Measurements from ENCODE around the gene CES4A. TPM values are rescaled to one million over a fixed set of nuclear protein-coding genes. Genes with fewer than 3 reads are reported as not detected.

Gene CES4A
- total and polyA plus RNA-seq, 2 of the 13 experiments (the other 11 are each of a cell fraction or from before 2014, with no cell fraction given): 0.09 to 0.17 TPM

GRCh38 chr16:67017810-67018488 lies 29.6 kb downstream of the CES4A start (continued):
- TF ChIP-seq ZMYM4 (CRISPR knock-in tag; IDR thresholded peaks at IDR 0.05): peak; percentile 97
- TF ChIP-seq BCLAF1 (IDR thresholded peaks at IDR 0.05): no peak
- no peak for TF ChIP-seq POLR2AphosphoS5 (IDR thresholded peaks at IDR 0.05; ENCODE audit: low read depth, low read length)
- TF ChIP-seq JUNB (CRISPR knock-in tag; IDR thresholded peaks at IDR 0.05; ENCODE audit: borderline replicate concordance): no peak
- no peak for TF ChIP-seq CREBL2 (CRISPR knock-in tag; IDR thresholded peaks at IDR 0.05; ENCODE audit: borderline replicate concordance)
- TF ChIP-seq ZSCAN31 (CRISPR knock-in tag; IDR thresholded peaks at IDR 0.05; ENCODE audit: low read depth): peak; percentile 70; the same call in 1 of the 2 replicates
- no peak for TF ChIP-seq HMG20B (CRISPR knock-in tag; conservative IDR thresholded peaks at IDR 0.05)
- TF ChIP-seq ARHGAP35 (CRISPR knock-in tag; IDR thresholded peaks at IDR 0.05; ENCODE audit: borderline replicate concordance): no peak
- no peak for TF ChIP-seq NCOA5 (CRISPR knock-in tag; IDR thresholded peaks at IDR 0.05)
- TF ChIP-seq ZNF609 (CRISPR knock-in tag; IDR thresholded peaks at IDR 0.05; ENCODE audit: borderline replicate concordance): no peak
- no peak for TF ChIP-seq ATAD3A (CRISPR knock-in tag; IDR thresholded peaks at IDR 0.05)
- peak; percentile 79; the same call in 1 of the 2 replicates for TF ChIP-seq HOXA3 (CRISPR knock-in tag; IDR thresholded peaks at IDR 0.05)
- no peak for TF ChIP-seq SATB2 (CRISPR knock-in tag; IDR thresholded peaks at IDR 0.05)
- peak; percentile 69 for TF ChIP-seq ZMYM3 (CRISPR knock-in tag; IDR thresholded peaks at IDR 0.05)
- TF ChIP-seq SNAPC5 (CRISPR knock-in tag; IDR thresholded peaks at IDR 0.05; ENCODE audit: borderline replicate concordance): no peak
- TF ChIP-seq, protein P1, sequence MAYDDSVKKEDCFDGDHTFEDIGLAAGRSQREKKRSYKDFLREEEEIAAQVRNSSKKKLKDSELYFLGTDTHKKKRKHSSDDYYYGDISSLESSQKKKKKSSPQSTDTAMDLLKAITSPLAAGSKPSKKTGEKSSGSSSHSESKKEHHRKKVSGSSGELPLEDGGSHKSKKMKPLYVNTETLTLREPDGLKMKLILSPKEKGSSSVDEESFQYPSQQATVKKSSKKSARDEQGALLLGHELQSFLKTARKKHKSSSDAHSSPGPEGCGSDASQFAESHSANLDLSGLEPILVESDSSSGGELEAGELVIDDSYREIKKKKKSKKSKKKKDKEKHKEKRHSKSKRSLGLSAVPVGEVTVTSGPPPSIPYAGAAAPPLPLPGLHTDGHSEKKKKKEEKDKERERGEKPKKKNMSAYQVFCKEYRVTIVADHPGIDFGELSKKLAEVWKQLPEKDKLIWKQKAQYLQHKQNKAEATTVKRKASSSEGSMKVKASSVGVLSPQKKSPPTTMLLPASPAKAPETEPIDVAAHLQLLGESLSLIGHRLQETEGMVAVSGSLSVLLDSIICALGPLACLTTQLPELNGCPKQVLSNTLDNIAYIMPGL (CRISPR knock-in tag; IDR thresholded peaks at IDR 0.05; ENCODE audit: borderline replicate concordance in 1 of 2, low read depth in 1 of 2): peak; percentile 51 to 90; a peak in 3 of 4 replicates
- peak; percentile 81; the same call in 1 of the 2 replicates for TF ChIP-seq REPIN1 (CRISPR knock-in tag; IDR thresholded peaks at IDR 0.05; ENCODE audit: borderline replicate concordance, low read depth)
- no peak for TF ChIP-seq ZNF546 (CRISPR knock-in tag; conservative IDR thresholded peaks at IDR 0.05)
- TF ChIP-seq IRX3 (CRISPR knock-in tag; IDR thresholded peaks at IDR 0.05; ENCODE audit: borderline replicate concordance, low read depth): no peak
- TF ChIP-seq ZSCAN30 (CRISPR knock-in tag; IDR thresholded peaks at IDR 0.05): no peak
